Mucosa of descending colon (tissue), 3 donors: ENCODE results near the gene SCO1. TPM values are rescaled to one million over a fixed set of nuclear protein-coding genes. Genes with fewer than 3 reads are reported as not detected.

ENCODE experiments used
- ATAC-seq: fragments of 200-7000 bp; cut with Tn5 transposase; one replicate; pipeline ENCODE4 v1.9.1; 2020; ENCODE audit warnings: mild to moderate bottlenecking, moderate library complexity
- DNase-seq, 3 donors: peaks; one replicate each; pipeline ENCODE4 v3.0.0-alpha.2; 2020
- H3K36me3 ChIP-seq: fragments of 200-600 bp; one replicate; pipeline ENCODE4 v1.8.0; 2021; ENCODE audit warnings: low read depth, mild to moderate bottlenecking
- H3K4me1 ChIP-seq: fragments of 200-600 bp; one replicate; pipeline ENCODE4 v1.8.0; 2021; ENCODE audit warnings: low read depth, mild to moderate bottlenecking
- H3K4me3 ChIP-seq: fragments of 200-600 bp; one replicate; pipeline ENCODE4 v1.8.0; 2021; ENCODE audit warnings: mild to moderate bottlenecking
- H3K9me3 ChIP-seq: fragments of 200-600 bp; one replicate; pipeline ENCODE4 v1.8.0; 2021; ENCODE audit warnings: mild to moderate bottlenecking
- CTCF ChIP-seq: fragments of 200-600 bp; IDR thresholded peaks from one replicate; pipeline ENCODE4 v1.8.0; 2022; ENCODE audit warnings: antibody characterized with exemption, mild to moderate bottlenecking
- intact Hi-C, 2 donors: fragments of 100-400 bp; cut with DNase I in 1 of 2; cut with micrococcal nuclease in 1 of 2; formaldehyde crosslinking; loops; one replicate each; pipeline versions ENCODE4 v1.11.0 to v1.11.1; 2022; cut with DNase I, micrococcal nuclease
- total RNA-seq, 3 donors: library from RNA; stranded (reverse); fragmentation: NEBNext Ultra II Directional in 2 of 3; extraction: Animal tissue kit (Norgen Biotek cat#: 25700) in 2 of 3; gene quantifications; one replicate each; pipeline versions ENCODE4 v1.2.1 to v1.2.4, GENCODE V29; 2021 to 2023
- donor health status: DM: no; HTN: no; CAD: no; lungs with moderate emphysema.
- donor health status: DM: no; HTN: no; CAD: no.
- donor health status: DM: no; HTN: yes; CAD: no.

SCO1 gene
- total RNA-seq, 3 donors from 2014 or later, result 32.1 to 39.0 (median 38.3) TPM

- peak; percentile 96 for ATAC-seq
- Histone ChIP-seq H3K36me3 (no peaks in the 10 kb centered on the region), H3K4me3 (no peak overlapping the region), H3K4me1 (peaks cover 3% of the 10 kb centered on the region), H3K9me3 (no peaks in the 10 kb centered on the region)
- peak in 1 of 3 donors; percentile 89 for DNase-seq
- intact Hi-C loops, result no loop called here
- TF ChIP-seq CTCF, result no peak
These were observed 27.3 kb upstream of the SCO1 start for GRCh38 chr17:10724546-10725195.

- Histone ChIP-seq H3K9me3 (no peaks in the 10 kb centered on the region), H3K36me3 (no peaks in the 10 kb centered on the region), H3K4me3 (no peak overlapping the region), H3K4me1 (no peaks in the 10 kb centered on the region)
- intact Hi-C loops, result no loop called here
- no peak for DNase-seq
- TF ChIP-seq CTCF, result no peak
- ATAC-seq, result no peak
These were observed 21.2 kb upstream of the SCO1 start for GRCh38 chr17:10718547-10718946.

- Histone ChIP-seq H3K4me1 (no peaks in the 10 kb centered on the region), H3K9me3 (no peaks in the 10 kb centered on the region), H3K4me3 (no peak overlapping the region), H3K36me3 (no peaks in the 10 kb centered on the region)
- DNase-seq (no peak), ATAC-seq (no peak)
- intact Hi-C loops, result no loop called here
- no peak for TF ChIP-seq CTCF
These were observed 18.9 kb upstream of the SCO1 start for GRCh38 chr17:10716218-10716617.

GRCh38 chr17:10713318-10713717 lies 16.0 kb upstream of the SCO1 start:
- Histone ChIP-seq H3K4me1 (no peaks in the 10 kb centered on the region), H3K4me3 (no peak overlapping the region), H3K36me3 (no peaks in the 10 kb centered on the region), H3K9me3 (no peaks in the 10 kb centered on the region)
- no peak for DNase-seq
- no peak for TF ChIP-seq CTCF
- ATAC-seq, result no peak
- intact Hi-C loops, result no loop called here

- ATAC-seq (no peak), DNase-seq (no peak)
- TF ChIP-seq CTCF, result no peak
- Histone ChIP-seq H3K36me3 (no peaks in the 10 kb centered on the region), H3K4me1 (no peaks in the 10 kb centered on the region), H3K4me3 (no peak overlapping the region), H3K9me3 (no peaks in the 10 kb centered on the region)
- intact Hi-C loops, result no loop called here
These were observed 8.4 kb upstream of the SCO1 start for GRCh38 chr17:10705727-10706126.

- TF ChIP-seq CTCF, result no peak
- Histone ChIP-seq H3K36me3 (no peaks in the 10 kb centered on the region), H3K4me3 (no peak overlapping the region), H3K4me1 (no peaks in the 10 kb centered on the region), H3K9me3 (no peaks in the 10 kb centered on the region)
- DNase-seq, result no peak
- no peak for ATAC-seq
- intact Hi-C loops, result no loop called here
These were observed 5.2 kb upstream of the SCO1 start for GRCh38 chr17:10702574-10702973.
